HG03342 (cell line): ENCODE data around the gene CEP250.
"Not testable (repeated sequence)": the region's sequence is repeated elsewhere in the genome, so short reads cannot be mapped to it uniquely, and the experiment has no call there.

Experiments
- ATAC-seq: cut with Tn5 transposase; IDR thresholded peaks from one replicate; pipeline ENCODE4 v1.9.1; 2021; ENCODE audit warnings: mild to moderate bottlenecking, moderate library complexity; ENCODE audit not compliant: unreplicated experiment

Gene CEP250

GRCh38 chr20:35454881-35455609 lies at the start of gene CEP250:
CEP250 (plus strand) TSS chr20:35455598; CDS start chr20:35462368, 6,770 bp downstream.
- peak; percentile 84 for ATAC-seq

- ATAC-seq: no peak
These were observed 49.6 kb upstream of the CEP250 start for GRCh38 chr20:35405775-35406174.

GRCh38 chr20:35408270-35408669 lies 47.1 kb upstream of the CEP250 start:
- no peak for ATAC-seq

DNA sequence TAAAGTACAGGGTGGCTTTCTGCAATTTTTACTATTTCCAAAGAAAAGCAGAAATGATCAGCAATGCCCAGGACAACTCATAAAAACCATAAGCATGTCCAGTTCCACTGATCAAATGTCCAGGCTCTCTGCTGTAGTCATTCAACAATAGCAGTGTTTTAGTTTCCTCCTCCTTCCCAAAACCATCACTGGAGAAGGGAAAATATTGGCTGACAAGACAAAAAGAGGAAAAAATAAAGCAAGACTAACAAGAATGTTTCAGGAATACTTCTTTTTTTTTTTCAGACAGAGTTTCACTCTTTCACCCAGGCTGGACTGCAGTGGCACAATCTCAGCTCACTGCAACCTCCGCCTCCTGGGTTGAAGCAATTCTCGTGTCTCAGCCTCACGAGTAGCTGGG lies 45.9 kb upstream of the CEP250 start:
- ATAC-seq: no peak

DNA sequence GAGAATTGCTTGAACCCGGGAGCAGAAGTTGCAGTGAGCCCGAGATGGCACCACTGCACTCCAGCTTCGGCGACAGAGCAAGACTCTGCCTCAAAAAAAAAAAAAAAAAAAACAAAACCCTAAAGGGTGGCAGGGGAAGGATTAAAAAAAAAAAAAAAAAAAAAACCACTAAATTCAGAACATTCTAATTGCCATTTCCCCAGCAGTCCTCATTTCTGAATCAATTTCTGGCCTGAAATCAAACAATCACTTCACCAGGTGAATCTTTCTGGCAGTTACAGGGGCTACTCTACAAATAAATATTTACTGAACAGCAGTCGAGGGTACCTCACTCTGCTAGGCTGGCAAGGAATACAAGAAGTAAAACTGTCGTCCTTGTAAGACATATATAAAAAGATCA lies 44.8 kb upstream of the CEP250 start:
- ATAC-seq: no peak

GRCh38 chr20:35421322-35421721 lies 34.1 kb upstream of the CEP250 start:
- ATAC-seq: no peak

GRCh38 chr20:35431621-35432429 lies 23.6 kb upstream of the CEP250 start:
- ATAC-seq: no peak

DNA sequence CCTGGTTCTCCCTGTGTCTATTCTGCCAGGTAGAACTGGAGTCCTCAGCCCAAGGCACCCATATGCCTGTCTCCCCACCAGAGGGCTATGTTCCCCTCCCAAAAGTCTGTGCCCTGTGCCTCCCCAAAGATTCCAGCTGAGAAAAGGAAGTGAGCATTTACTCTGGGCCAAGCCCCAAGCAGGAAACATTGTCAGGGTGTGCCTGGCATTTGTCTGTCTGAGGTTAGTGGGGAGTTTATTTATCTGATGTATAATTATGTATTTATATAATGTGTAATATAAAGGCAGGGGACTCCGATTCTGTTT lies 23.0 kb upstream of the CEP250 start:
- ATAC-seq: no peak

DNA sequence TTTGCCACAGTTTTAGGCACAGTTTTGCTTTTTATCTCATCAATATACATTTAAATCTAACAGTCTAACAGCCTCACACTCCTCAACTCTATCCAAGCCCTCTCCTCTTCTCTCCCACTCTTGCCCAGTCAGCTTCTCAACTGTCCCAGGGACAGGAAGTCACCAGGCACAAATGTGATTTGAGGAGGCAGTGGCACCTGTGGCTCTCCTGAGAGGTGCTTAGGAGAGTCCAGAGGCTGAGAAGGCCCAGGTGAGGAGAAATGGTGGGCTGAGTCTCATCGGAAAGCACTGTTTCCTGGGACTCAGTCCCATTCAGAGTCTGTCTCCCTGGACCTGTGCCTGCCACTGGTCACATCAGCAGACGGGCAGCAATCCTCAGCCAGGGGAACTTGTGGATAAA lies 22.1 kb upstream of the CEP250 start:
- no peak for ATAC-seq

DNA sequence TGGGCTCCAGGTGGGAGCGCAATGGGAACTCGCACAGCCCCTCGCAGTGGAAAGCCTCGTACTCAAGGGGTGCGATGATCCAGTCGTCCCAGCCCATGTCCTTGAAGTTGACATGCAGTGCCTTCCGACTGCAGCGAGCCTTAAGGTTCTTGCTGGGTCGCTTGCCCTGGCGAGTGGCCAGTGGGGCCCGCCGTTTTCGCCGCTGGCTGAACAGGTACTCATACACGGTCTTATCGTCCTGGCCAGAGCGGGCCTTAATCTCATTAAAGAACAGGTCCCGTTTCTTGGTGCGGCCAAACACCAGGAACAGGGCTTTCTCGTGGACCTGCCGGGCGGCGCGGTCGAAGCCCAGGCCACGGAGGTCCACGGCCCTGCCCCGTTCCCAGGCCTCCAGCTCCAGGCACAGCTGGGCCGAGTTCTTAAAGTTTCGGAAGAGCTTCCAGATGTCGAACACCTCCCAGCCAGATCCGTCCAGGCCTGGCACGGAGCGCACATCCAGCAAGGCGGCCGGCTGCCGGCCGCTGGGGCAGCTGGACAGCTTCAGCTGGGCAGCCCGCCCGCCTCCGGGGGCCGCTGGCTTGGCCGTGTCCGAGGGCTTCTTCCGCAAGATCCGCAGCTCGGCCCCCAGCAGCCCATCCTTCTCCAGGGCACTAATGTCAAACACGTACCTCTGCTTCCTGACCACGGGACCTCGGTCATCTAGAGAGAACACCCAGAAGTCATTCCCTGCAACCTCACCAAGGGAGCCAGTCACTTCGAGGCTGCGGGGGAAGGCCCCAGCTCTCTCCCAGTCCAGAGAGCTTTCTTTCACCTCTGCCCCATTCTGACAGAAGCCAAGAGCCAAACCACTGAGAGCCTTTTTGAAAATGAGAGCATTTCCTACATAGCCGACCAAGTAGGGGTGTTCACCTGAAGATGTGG lies 21.1 kb upstream of the CEP250 start:
- no peak for ATAC-seq

DNA sequence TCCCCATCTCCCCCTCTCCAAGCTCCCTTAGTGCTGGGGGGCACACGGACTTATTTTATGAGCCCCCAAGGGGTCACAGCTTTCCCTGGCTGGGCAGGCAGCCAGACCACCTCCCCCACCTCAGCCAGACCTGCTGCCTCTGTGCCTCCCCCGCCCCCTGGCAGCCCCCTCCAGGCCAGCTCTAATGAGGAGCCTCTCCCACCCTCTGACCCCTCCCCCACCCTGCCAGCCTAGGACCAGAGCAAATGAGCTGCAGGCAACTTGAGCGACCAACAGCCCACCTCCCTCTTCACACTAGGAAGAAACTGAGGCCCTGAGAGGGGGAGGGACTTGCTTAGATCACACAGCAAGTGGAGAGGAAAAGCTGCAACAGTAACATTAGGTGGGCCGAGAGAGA lies 19.2 kb upstream of the CEP250 start:
- no peak for ATAC-seq

GRCh38 chr20:35437599-35437998 lies 17.8 kb upstream of the CEP250 start:
- ATAC-seq: no peak

GRCh38 chr20:35443003-35443402 lies 12.4 kb upstream of the CEP250 start:
- no peak for ATAC-seq

GRCh38 chr20:35444226-35444625 lies 11.2 kb upstream of the CEP250 start:
- ATAC-seq: no peak

DNA sequence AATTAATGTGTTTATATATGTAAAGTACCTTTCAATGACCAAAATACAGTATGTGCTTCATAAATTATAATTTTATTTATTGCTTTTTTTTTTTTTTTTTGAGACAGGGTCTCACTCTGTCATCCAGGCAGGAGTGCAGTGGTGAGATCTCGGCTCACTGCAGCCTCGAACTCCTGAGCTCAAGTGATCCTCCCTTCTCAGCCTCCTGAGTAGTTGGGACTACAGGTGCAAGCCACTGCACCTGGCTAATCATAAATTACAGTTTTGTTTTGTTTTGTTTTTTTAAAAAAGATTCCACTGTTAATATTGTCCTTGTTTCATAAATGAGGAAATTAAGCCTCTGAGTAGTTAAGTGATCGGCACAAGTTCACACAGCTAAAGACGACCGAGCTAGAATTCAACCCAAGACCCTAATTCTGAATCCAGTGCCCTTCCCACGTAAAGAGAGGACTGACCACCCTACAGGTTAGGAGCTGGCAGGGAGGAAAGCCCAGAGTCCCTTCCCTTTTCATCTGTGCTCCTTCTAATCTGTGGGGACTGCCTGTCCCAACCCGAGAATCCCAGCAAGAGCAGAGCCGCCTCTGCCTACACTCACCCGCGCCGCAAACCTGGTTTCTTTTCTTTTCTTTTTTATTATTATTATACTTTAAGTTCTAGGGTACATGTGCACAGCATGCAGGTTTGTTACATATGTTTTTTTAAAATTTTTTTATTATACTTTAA lies 8.9 kb upstream of the CEP250 start:
- no peak for ATAC-seq

GRCh38 chr20:35447082-35447789 lies 8.2 kb upstream of the CEP250 start:
- ATAC-seq: peak; percentile 63

- ATAC-seq: no peak
These were observed 6.5 kb upstream of the CEP250 start for GRCh38 chr20:35448788-35449373.

GRCh38 chr20:35449855-35450254 lies 5.5 kb upstream of the CEP250 start:
- not testable (repeated sequence) for ATAC-seq

DNA sequence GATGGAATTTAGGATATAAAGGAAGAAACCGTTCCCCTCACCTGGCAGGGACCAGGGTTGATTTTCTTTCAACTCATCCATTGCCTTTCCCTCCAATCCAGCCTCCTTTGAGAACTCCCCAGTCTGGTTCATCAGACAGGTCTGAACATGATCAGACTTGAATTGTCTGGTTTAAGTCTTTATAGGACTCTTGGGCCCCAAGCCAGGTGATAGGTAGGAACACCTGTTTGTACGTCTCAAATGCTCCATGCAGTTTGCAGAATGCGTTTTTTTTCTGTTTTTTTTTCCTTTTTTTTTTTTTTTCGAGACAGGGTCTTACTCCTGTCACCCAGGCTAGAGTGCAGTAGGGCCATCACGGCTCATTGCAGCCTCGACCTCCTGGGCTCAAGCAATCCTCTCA lies 4.1 kb upstream of the CEP250 start:
- no peak for ATAC-seq

DNA sequence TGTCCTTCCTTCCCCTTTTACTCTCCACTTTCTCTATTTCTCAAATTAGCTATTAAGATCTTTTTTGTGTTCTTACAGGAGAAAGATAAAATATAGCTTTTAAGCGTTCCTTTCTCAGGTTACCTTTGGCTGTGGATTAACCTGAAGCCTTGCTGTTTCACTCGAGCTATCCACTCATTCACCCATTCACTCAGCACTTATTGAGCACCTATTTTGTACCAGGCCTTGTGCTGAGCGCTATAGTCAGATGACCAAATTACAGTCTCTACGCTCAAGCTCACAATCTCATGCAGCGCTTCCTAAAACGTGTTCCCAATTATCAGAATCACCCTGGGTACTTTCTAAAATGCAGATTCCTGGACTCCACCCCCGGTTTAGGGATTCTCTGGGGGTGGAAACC lies 1.8 kb upstream of the CEP250 start:
- no peak for ATAC-seq
